DND-41 (cell line): ENCODE data around the gene F2RL3.

Experiments used
- ATAC-seq: fragments of 200-7000 bp; cut with Tn5 transposase; 3 replicates; pipeline ENCODE4 v1.9.1; 2021; ENCODE audit warnings: low read depth; ENCODE audit not compliant: insufficient read depth
- DNase-seq: peaks from one replicate; pipeline ENCODE4 v3.0.0-alpha.2; 2020
- H2AFZ ChIP-seq: 2 replicates; pipeline ENCODE4 v1.6.0; 2012; ENCODE audit warnings: low read depth, low read length
- H3K27ac ChIP-seq: 2 replicates; pipeline ENCODE4 v1.5.1; 2012; ENCODE audit warnings: low read length, inconsistent platforms
- H3K27me3 ChIP-seq: fragments of 200-600 bp; sonication (generic); 2 replicates; pipeline ENCODE4 v1.6.0; 2012; ENCODE audit warnings: low read length, mild to moderate bottlenecking, inconsistent platforms; ENCODE audit not compliant: insufficient read depth, poor library complexity
- H3K36me3 ChIP-seq: 2 replicates; pipeline ENCODE4 v1.5.1; 2012; ENCODE audit warnings: low read length, inconsistent platforms; ENCODE audit not compliant: insufficient read depth
- H3K4me1 ChIP-seq: 2 replicates; pipeline ENCODE4 v1.5.1; 2012; ENCODE audit warnings: mild to moderate bottlenecking, low read length; ENCODE audit not compliant: insufficient read depth
- H3K4me2 ChIP-seq: 2 replicates; pipeline ENCODE4 v1.6.0; 2012; ENCODE audit warnings: mild to moderate bottlenecking, moderate library complexity, low read length, inconsistent platforms; ENCODE audit not compliant: insufficient read depth
- H3K4me3 ChIP-seq, 2 experiments: fragments of 200-600 bp in 1 of 2; shearing (Covaris generic) in 1 of 2; 2 replicates each; pipeline ENCODE4 v1.5.1; 2012 to 2016; ENCODE audit warnings: inconsistent platforms in 2 of 2, low read length in 2 of 2, mild to moderate bottlenecking in 2 of 2, low read depth in 1 of 2, moderate library complexity in 1 of 2
- H3K79me2 ChIP-seq: 2 replicates; pipeline ENCODE4 v1.6.0; 2012; ENCODE audit warnings: low read length, inconsistent platforms; ENCODE audit not compliant: insufficient read depth
- H3K9ac ChIP-seq: 2 replicates; pipeline ENCODE4 v1.6.0; 2012; ENCODE audit warnings: low read depth, mild to moderate bottlenecking, inconsistent platforms, low read length, moderate library complexity
- H3K9me3 ChIP-seq: 2 replicates; pipeline ENCODE4 v1.5.1; 2012; ENCODE audit warnings: low read length, moderate library complexity, mild to moderate bottlenecking, inconsistent platforms; ENCODE audit not compliant: insufficient read depth, severe bottlenecking
- H4K20me1 ChIP-seq: 2 replicates; pipeline ENCODE4 v1.6.0; 2012; ENCODE audit warnings: low read length; ENCODE audit not compliant: insufficient read depth
- EZH2 ChIP-seq: IDR thresholded peaks from 3 replicates; pipeline ENCODE4 v1.6.1; 2012; ENCODE audit warnings: borderline replicate concordance, low read depth, mild to moderate bottlenecking, moderate library complexity, low read length, inconsistent platforms; ENCODE audit not compliant: severe bottlenecking
- TF ChIP-seq, protein P1 (sequence below): IDR thresholded peaks from 2 replicates; pipeline ENCODE4 v1.5.1; 2012; ENCODE audit warnings: borderline replicate concordance, low read length, moderate library complexity, mild to moderate bottlenecking; ENCODE audit not compliant: poor library complexity, severe bottlenecking; ENCODE audit errors: extremely low read depth

The F2RL3 gene

DNA sequence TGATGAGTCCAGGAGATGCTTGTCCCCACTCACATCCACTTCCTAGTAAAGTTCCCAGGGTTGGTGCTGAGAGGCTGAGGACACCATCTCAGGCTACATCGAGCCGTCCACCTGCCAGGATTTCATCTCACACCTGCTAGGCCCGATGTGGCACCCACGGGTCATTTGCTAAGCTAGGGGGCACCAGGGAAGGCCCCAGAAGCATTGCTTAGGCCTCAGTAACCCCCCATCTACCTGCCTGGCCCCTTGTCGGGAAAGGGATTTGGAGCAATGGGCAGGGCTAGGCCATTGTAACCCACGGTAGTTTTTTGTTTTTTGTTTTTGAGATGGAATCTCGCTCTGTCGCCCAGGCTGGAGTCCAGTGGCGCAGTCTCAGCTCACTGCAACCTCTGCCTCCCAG is 51.8 kb downstream of the F2RL3 start:
- Histone ChIP-seq H4K20me1 (no peaks in the 10 kb centered on the region), H3K27me3 (no peaks in the 10 kb centered on the region), H3K4me2 (no peak overlapping the region), H3K79me2 (no peaks in the 10 kb centered on the region), H3K36me3 (no peaks in the 10 kb centered on the region), H3K9ac (no peak overlapping the region), H3K27ac (no peak overlapping the region), H3K4me3 (no peak overlapping the region), H2AFZ (no peak overlapping the region), H3K4me1 (no peaks in the 10 kb centered on the region), H3K9me3 (no peaks in the 10 kb centered on the region)
- ATAC-seq (no peak), DNase-seq (no peak)
- TF ChIP-seq, protein P1, sequence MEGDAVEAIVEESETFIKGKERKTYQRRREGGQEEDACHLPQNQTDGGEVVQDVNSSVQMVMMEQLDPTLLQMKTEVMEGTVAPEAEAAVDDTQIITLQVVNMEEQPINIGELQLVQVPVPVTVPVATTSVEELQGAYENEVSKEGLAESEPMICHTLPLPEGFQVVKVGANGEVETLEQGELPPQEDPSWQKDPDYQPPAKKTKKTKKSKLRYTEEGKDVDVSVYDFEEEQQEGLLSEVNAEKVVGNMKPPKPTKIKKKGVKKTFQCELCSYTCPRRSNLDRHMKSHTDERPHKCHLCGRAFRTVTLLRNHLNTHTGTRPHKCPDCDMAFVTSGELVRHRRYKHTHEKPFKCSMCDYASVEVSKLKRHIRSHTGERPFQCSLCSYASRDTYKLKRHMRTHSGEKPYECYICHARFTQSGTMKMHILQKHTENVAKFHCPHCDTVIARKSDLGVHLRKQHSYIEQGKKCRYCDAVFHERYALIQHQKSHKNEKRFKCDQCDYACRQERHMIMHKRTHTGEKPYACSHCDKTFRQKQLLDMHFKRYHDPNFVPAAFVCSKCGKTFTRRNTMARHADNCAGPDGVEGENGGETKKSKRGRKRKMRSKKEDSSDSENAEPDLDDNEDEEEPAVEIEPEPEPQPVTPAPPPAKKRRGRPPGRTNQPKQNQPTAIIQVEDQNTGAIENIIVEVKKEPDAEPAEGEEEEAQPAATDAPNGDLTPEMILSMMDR: no peak
- TF ChIP-seq EZH2: no peak
